ENCODE data around the gene CCT7.

DNA sequence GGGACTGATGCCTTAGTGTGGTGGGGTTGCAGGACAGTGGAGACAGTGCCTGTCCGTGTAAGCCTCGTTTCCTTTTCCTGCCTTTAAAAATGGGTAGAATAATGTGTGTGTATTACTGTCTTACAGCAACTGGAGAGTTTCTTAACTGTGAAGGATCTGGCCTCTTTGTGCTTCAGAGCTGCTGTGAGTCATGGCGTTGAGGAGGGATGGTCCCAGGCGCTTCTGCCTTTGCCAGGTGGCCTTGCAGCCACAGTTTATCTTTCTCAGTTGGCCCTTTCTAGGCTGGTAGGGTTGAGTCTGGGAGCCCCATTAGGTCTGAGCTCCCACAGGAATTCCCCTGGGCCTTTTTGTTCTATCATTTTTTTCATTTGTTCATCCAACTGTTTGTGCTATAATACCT lies 10.3 kb upstream of the CCT7 start:
- TF ChIP-seq, protein P1, sequence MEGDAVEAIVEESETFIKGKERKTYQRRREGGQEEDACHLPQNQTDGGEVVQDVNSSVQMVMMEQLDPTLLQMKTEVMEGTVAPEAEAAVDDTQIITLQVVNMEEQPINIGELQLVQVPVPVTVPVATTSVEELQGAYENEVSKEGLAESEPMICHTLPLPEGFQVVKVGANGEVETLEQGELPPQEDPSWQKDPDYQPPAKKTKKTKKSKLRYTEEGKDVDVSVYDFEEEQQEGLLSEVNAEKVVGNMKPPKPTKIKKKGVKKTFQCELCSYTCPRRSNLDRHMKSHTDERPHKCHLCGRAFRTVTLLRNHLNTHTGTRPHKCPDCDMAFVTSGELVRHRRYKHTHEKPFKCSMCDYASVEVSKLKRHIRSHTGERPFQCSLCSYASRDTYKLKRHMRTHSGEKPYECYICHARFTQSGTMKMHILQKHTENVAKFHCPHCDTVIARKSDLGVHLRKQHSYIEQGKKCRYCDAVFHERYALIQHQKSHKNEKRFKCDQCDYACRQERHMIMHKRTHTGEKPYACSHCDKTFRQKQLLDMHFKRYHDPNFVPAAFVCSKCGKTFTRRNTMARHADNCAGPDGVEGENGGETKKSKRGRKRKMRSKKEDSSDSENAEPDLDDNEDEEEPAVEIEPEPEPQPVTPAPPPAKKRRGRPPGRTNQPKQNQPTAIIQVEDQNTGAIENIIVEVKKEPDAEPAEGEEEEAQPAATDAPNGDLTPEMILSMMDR (IDR thresholded peaks at IDR 0.05; ENCODE audit: poor library complexity), result no peak
- no peak for TF ChIP-seq EZH2phosphoT487 (IDR thresholded peaks at IDR 0.05; ENCODE audit: low read depth, severe bottlenecking, unreplicated experiment)

All from hepatocyte (in vitro differentiated cells).